Trophoblast cell (in vitro differentiated cells and primary cell): Measurements from ENCODE around the gene LMO2.

Source experiments
- DNase-seq, 2 donors: peaks; one replicate each; pipeline ENCODE4 v3.0.0-alpha.2; 2016
- H2AFZ ChIP-seq: 2 replicates; pipeline ENCODE4 v1.6.1; 2013; ENCODE audit warnings: low read length, moderate library complexity, mild to moderate bottlenecking; ENCODE audit not compliant: insufficient read depth, poor library complexity
- H2AK5ac ChIP-seq: 2 replicates; pipeline ENCODE4 v1.6.1; 2013; ENCODE audit warnings: mild to moderate bottlenecking, low read length
- H2BK120ac ChIP-seq: 2 replicates; pipeline ENCODE4 v1.6.1; 2013; ENCODE audit warnings: low read length, mild to moderate bottlenecking, moderate library complexity; ENCODE audit not compliant: insufficient read depth, poor library complexity
- H2BK12ac ChIP-seq: 2 replicates; pipeline ENCODE4 v1.6.1; 2013; ENCODE audit warnings: mild to moderate bottlenecking, low read length, moderate library complexity
- H2BK5ac ChIP-seq: 2 replicates; pipeline ENCODE4 v1.6.1; 2013; ENCODE audit warnings: low read length, low read depth, moderate library complexity, mild to moderate bottlenecking; ENCODE audit not compliant: poor library complexity
- H3K14ac ChIP-seq: 2 replicates; pipeline ENCODE4 v1.6.1; 2013; ENCODE audit warnings: mild to moderate bottlenecking, low read length
- H3K18ac ChIP-seq: 2 replicates; pipeline ENCODE4 v1.6.1; 2013; ENCODE audit warnings: mild to moderate bottlenecking, low read length
- H3K23ac ChIP-seq: 2 replicates; pipeline ENCODE4 v1.6.1; 2013; ENCODE audit warnings: low read length
- H3K27ac ChIP-seq: 2 replicates; pipeline ENCODE4 v1.5.1; 2013; ENCODE audit warnings: low read depth, mild to moderate bottlenecking, inconsistent platforms, low read length, moderate library complexity
- H3K27me3 ChIP-seq: 2 replicates; pipeline ENCODE4 v1.6.1; 2013; ENCODE audit warnings: inconsistent platforms, mild to moderate bottlenecking, low read length, moderate library complexity; ENCODE audit not compliant: insufficient read depth
- H3K36me3 ChIP-seq, 2 experiments: 1 replicate in 1 of 2; 2 replicates in 1 of 2; pipeline ENCODE4 v1.6.1; 2013; ENCODE audit warnings: low read length in 2 of 2, mild to moderate bottlenecking in 2 of 2, moderate library complexity in 1 of 2; ENCODE audit not compliant: insufficient read depth in 2 of 2, control insufficient read depth in 1 of 2
- H3K4ac ChIP-seq: 2 replicates; pipeline ENCODE4 v1.6.1; 2013; ENCODE audit warnings: low read depth, mild to moderate bottlenecking, low read length, moderate library complexity
- H3K4me1 ChIP-seq, 2 experiments: 1 replicate in 1 of 2; 2 replicates in 1 of 2; pipeline ENCODE4 v1.6.1; 2013; ENCODE audit warnings: low read length in 2 of 2, mild to moderate bottlenecking in 2 of 2, moderate library complexity in 1 of 2; ENCODE audit not compliant: insufficient read depth in 2 of 2, control insufficient read depth in 1 of 2
- H3K4me2 ChIP-seq: 2 replicates; pipeline ENCODE4 v1.6.1; 2013; ENCODE audit warnings: inconsistent platforms, mild to moderate bottlenecking, low read length, moderate library complexity
- H3K4me3 ChIP-seq: 2 replicates; pipeline ENCODE4 v1.5.1; 2013; ENCODE audit warnings: mild to moderate bottlenecking, low read depth, low read length, inconsistent platforms
- H3K79me1 ChIP-seq: one replicate; pipeline ENCODE4 v1.6.1; 2013; ENCODE audit warnings: low read length
- H3K79me2 ChIP-seq: 2 replicates; pipeline ENCODE4 v1.6.1; 2013; ENCODE audit warnings: low read length, mild to moderate bottlenecking; ENCODE audit not compliant: control insufficient read depth, insufficient read depth, poor library complexity
- H3K9ac ChIP-seq: 2 replicates; pipeline ENCODE4 v1.6.1; 2013; ENCODE audit warnings: mild to moderate bottlenecking, low read length
- H3K9me3 ChIP-seq: 2 replicates; pipeline ENCODE4 v1.6.1; 2013; ENCODE audit warnings: low read depth, mild to moderate bottlenecking, control low read depth, inconsistent platforms, low read length; ENCODE audit not compliant: insufficient read depth
- H4K12ac ChIP-seq: 2 replicates; pipeline ENCODE4 v1.6.1; 2013; ENCODE audit warnings: low read depth, mild to moderate bottlenecking, low read length, moderate library complexity
- H4K8ac ChIP-seq: 2 replicates; pipeline ENCODE4 v1.6.1; 2013; ENCODE audit warnings: low read depth, mild to moderate bottlenecking, low read length, moderate library complexity
- H4K91ac ChIP-seq: one replicate; pipeline ENCODE4 v1.6.1; 2013; ENCODE audit warnings: low read depth, mild to moderate bottlenecking, low read length, moderate library complexity
- WGBS: extraction: QIAGEN DNeasy Blood & Tissue Kit; methylation state at CpG from one replicate; pipeline ENCODE4 v1.1.7; 2013; ENCODE audit warnings: missing lambda C conversion rate; ENCODE audit not compliant: insufficient read length, insufficient coverage; ENCODE audit errors: extremely low coverage; 5-methylcytosine and 5-hydroxymethylcytosine counted together

LMO2 gene

DNA sequence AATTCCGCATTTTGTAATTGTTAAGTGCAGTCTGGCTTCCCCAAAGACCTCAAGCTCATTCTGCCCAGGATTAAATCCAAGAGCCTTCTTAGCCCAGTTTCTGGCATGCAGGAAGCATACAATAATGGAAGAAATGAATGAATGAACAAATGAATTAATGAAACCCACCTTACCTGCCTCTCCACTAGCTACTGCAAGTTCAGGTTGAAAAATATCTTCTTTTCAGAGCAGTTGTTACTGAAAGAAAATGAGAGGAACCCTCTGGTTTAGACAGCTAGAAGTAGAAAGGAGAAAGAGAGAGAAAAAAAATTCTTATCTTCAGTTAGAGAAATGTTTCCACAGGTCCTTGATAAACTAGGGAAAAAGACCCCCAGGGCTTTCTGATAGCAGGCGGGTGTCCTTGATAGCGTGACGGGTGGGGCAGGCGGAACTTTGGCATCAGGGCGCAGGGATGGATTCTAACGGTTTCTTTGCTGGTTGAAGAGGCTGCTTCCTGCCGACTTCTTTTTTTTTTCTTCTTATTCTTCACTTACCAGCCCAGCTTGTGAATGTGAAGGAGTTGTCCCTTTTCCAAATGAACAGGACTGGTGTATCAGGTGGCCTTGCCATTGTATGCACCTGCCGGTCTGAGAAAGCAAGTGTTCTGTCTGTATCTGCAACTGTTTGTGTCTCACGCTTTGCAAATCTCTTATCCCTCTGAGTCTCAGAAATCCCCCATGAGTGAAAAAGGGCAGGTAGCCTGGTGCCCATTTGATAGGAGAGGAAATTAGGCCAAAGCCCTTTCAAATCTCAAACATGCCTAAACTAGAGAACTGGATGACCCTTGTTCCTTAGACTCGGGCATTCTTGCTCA, 10.0 kb downstream of the LMO2 start:
- H4K8ac ChIP-seq = no peak overlapping the region
- H2BK5ac ChIP-seq = no peak overlapping the region
- no peaks in the 10 kb centered on the region for H3K27me3 ChIP-seq
- no peaks in the 10 kb centered on the region for H3K36me3 ChIP-seq
- H3K79me1 ChIP-seq = no peaks in the 10 kb centered on the region
- H3K4me3 ChIP-seq = no peak overlapping the region
- H2AK5ac ChIP-seq = no peak overlapping the region
- peaks cover 1% of the 10 kb centered on the region for H3K9me3 ChIP-seq
- H3K18ac ChIP-seq = no peak overlapping the region
- no peaks in the 10 kb centered on the region for H3K4me1 ChIP-seq
- no peak overlapping the region for H3K9ac ChIP-seq
- H3K4me2 ChIP-seq = no peak overlapping the region
- no peak overlapping the region for H3K4ac ChIP-seq
- H3K27ac ChIP-seq = no peak overlapping the region
- H4K12ac ChIP-seq = no peak overlapping the region
- H3K14ac ChIP-seq = no peak overlapping the region
- DNase-seq = no peak
- H2AFZ ChIP-seq = no peak overlapping the region
- no peak overlapping the region for H3K23ac ChIP-seq
- no peaks in the 10 kb centered on the region for H3K79me2 ChIP-seq
- no peak overlapping the region for H2BK120ac ChIP-seq
- no peak overlapping the region for H4K91ac ChIP-seq
- no peak overlapping the region for H2BK12ac ChIP-seq
- WGBS = no CpG with 5 or more reads among the region's 11 CpGs

DNA sequence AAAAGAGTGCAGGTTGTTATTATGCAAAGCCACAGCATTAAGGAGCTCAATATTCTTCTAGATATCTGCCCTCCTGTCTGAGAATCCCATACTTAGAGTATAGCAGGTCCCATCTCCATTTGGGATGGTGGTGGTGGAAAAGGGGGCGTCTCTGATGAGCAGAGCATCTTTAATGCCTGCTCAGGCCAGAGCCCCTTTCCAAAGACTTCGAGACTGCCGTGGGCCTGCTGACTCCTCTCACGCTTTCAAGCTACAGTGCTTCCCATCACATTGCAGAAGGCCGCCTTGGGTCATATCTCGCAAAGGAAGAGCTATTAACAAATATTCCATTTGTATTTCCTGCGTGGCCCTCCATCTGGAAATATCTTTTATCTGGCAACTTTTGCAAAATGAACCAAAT, 10.9 kb downstream of the LMO2 start:
- no peak overlapping the region for H2AFZ ChIP-seq
- H4K8ac ChIP-seq = no peak overlapping the region
- H3K27me3 ChIP-seq = no peaks in the 10 kb centered on the region
- H3K79me2 ChIP-seq = no peaks in the 10 kb centered on the region
- no peaks in the 10 kb centered on the region for H3K4me1 ChIP-seq
- no peak overlapping the region for H3K27ac ChIP-seq
- no peak overlapping the region for H4K91ac ChIP-seq
- no peak overlapping the region for H3K14ac ChIP-seq
- no peak overlapping the region for H2BK120ac ChIP-seq
- H3K18ac ChIP-seq = no peak overlapping the region
- no peak overlapping the region for H2AK5ac ChIP-seq
- H3K23ac ChIP-seq = no peak overlapping the region
- WGBS = no CpG with 5 or more reads among the region's 7 CpGs
- H2BK12ac ChIP-seq = no peak overlapping the region
- DNase-seq = no peak
- no peak overlapping the region for H3K4ac ChIP-seq
- H3K4me3 ChIP-seq = no peak overlapping the region
- peaks cover 1% of the 10 kb centered on the region for H3K9me3 ChIP-seq
- no peak overlapping the region for H3K4me2 ChIP-seq
- no peak overlapping the region for H3K9ac ChIP-seq
- no peak overlapping the region for H2BK5ac ChIP-seq
- no peaks in the 10 kb centered on the region for H3K79me1 ChIP-seq
- H3K36me3 ChIP-seq = no peaks in the 10 kb centered on the region
- no peak overlapping the region for H4K12ac ChIP-seq

DNA sequence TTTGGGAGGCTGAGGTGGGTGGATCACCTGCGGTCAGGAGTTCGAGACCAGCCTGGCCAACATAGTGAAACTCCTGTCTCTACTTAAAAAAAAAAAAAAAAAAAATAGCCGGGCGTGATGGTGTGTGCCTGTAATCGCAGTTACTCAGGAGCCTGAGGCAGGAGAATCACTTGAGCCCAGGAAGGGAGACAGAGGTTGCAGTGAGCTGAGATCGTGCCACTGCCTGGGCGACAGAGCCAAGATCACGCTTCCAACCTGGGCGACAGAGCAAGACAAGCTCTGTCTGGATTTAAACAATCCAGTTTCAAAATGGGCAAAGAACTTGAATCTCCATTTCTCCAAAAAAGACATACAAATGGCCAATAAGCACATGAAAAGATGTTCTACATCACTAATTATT, 12.5 kb downstream of the LMO2 start:
- no peak for DNase-seq
- H3K14ac ChIP-seq = no peak overlapping the region
- H3K79me2 ChIP-seq = no peaks in the 10 kb centered on the region
- H3K4me3 ChIP-seq = no peak overlapping the region
- no peaks in the 10 kb centered on the region for H3K4me1 ChIP-seq
- H3K79me1 ChIP-seq = no peaks in the 10 kb centered on the region
- H3K36me3 ChIP-seq = no peaks in the 10 kb centered on the region
- WGBS = no CpG with 5 or more reads among the region's 9 CpGs
- H4K8ac ChIP-seq = no peak overlapping the region
- no peak overlapping the region for H3K4ac ChIP-seq
- no peak overlapping the region for H2BK120ac ChIP-seq
- H4K12ac ChIP-seq = no peak overlapping the region
- H3K27ac ChIP-seq = no peak overlapping the region
- no peak overlapping the region for H2BK12ac ChIP-seq
- no peaks in the 10 kb centered on the region for H3K9me3 ChIP-seq
- H3K4me2 ChIP-seq = no peak overlapping the region
- no peak overlapping the region for H2AK5ac ChIP-seq
- H3K18ac ChIP-seq = no peak overlapping the region
- H3K23ac ChIP-seq = no peak overlapping the region
- no peak overlapping the region for H2AFZ ChIP-seq
- no peak overlapping the region for H4K91ac ChIP-seq
- H2BK5ac ChIP-seq = no peak overlapping the region
- H3K9ac ChIP-seq = no peak overlapping the region
- no peaks in the 10 kb centered on the region for H3K27me3 ChIP-seq

DNA sequence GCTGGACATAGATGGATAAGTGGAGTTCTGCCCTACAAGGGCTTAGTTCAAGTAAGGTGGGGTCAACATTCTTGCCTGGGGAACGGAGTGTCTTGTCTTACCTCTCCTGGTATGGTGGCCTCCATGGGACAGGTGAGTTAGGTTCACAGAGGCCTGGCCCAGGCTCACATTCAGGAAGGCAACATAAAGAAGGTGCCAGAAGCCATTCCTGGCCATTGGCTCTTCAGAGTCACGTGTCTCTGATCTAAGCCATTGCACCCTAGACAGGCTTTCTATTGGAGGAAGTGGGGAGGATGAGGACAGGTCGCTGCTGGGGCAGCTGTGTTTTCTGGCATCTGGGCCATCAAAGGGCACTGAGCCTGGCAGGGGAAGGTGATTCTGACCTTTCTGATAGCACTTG, 14.8 kb downstream of the LMO2 start:
- Histone ChIP-seq H2AFZ (no peak overlapping the region), H2BK120ac (no peak overlapping the region), H3K9me3 (no peaks in the 10 kb centered on the region), H3K18ac (no peak overlapping the region), H3K4ac (no peak overlapping the region), H3K4me1 (no peaks in the 10 kb centered on the region), H3K4me3 (no peak overlapping the region), H3K79me1 (no peaks in the 10 kb centered on the region), H3K9ac (no peak overlapping the region), H3K27ac (no peak overlapping the region), H3K36me3 (no peaks in the 10 kb centered on the region), H3K14ac (no peak overlapping the region), H4K12ac (no peak overlapping the region), H4K91ac (no peak overlapping the region), H2BK12ac (no peak overlapping the region), H2BK5ac (no peak overlapping the region), H2AK5ac (no peak overlapping the region), H4K8ac (no peak overlapping the region), H3K4me2 (no peak overlapping the region), H3K27me3 (no peaks in the 10 kb centered on the region), H3K79me2 (no peaks in the 10 kb centered on the region), H3K23ac (no peak overlapping the region)
- no peak for DNase-seq
- no CpG with 5 or more reads among the region's 3 CpGs for WGBS
